Activated CD8-positive, alpha-beta T cell treated with anti-CD3 and anti-CD28 coated beads for 36 hours (primary cell): Measurements from ENCODE around the gene PDZD7. TPM values are rescaled to one million over a fixed set of nuclear protein-coding genes. Genes with fewer than 3 reads are reported as not detected.

ENCODE experiments used
- ATAC-seq: fragments of 200-7000 bp; cut with Tn5 transposase; one replicate; pipeline ENCODE4 v1.10.0; 2021; ENCODE audit warnings: mild to moderate bottlenecking, moderate library complexity
- CTCF ChIA-PET: fragments of 350-600 bp; sonication (Branson Sonifier 250); formaldehyde crosslinking; loops from one replicate; lab custom pipeline; 2021; ENCODE audit warnings: antibody characterized with exemption; lab: Charles Lee
- POLR2A ChIA-PET: fragments of 350-600 bp; sonication (Branson Sonifier 250); formaldehyde crosslinking; loops from one replicate; lab custom pipeline; 2021; ENCODE audit warnings: antibody characterized with exemption; lab: Charles Lee
- DNase-seq: peaks from one replicate; pipeline ENCODE4 v3.0.0-alpha.2; 2020
- H3K27ac Mint-ChIP-seq: one replicate; pipeline ENCODE4 v1.8.0; 2021; ENCODE audit warnings: mild to moderate bottlenecking, mixed read lengths
- H3K27me3 Mint-ChIP-seq: one replicate; pipeline ENCODE4 v1.8.0; 2021; ENCODE audit warnings: mixed read lengths
- H3K36me3 Mint-ChIP-seq: one replicate; pipeline ENCODE4 v1.8.0; 2021; ENCODE audit warnings: low read depth, mixed read lengths
- H3K4me1 Mint-ChIP-seq: one replicate; pipeline ENCODE4 v1.8.0; 2021; ENCODE audit warnings: low read depth, mixed read lengths
- H3K4me3 Mint-ChIP-seq: one replicate; pipeline ENCODE4 v1.8.0; 2021; ENCODE audit warnings: mild to moderate bottlenecking, moderate library complexity, mixed read lengths
- H3K9me3 Mint-ChIP-seq: one replicate; pipeline ENCODE4 v1.8.0; 2021; ENCODE audit warnings: mixed read lengths
- CTCF ChIP-seq: fragments of 200-600 bp; IDR thresholded peaks from one replicate; pipeline ENCODE4 v1.8.0; 2022; ENCODE audit warnings: antibody characterized with exemption, mild to moderate bottlenecking
- intact Hi-C: fragments of 100-400 bp; cut with micrococcal nuclease; formaldehyde crosslinking; loops from one replicate; pipeline ENCODE4 v1.10.0; 2022
- total RNA-seq, 2 experiments: library from RNA; stranded (reverse); gene quantifications; one replicate each; pipeline ENCODE4 v1.2.3, GENCODE V29; 2021

The PDZD7 gene
- total RNA-seq, 2 experiments from 2014 or later, result 0.25 to 0.65 TPM

- ChIA-PET POLR2A (no interaction called here), CTCF (interaction anchor here (0.9 to 9.8 kb wide), 9 partner anchors 10 to 187 kb away, joined by 3 to 147 read pairs (median 4); no protein-coding TSS in a partner anchor)
- Mint-ChIP-seq H3K4me1 (no peaks in the 10 kb centered on the region), H3K27me3 (peaks cover 6% of the 10 kb centered on the region), H3K27ac (no peak overlapping the region), H3K9me3 (no peaks in the 10 kb centered on the region), H3K4me3 (no peak overlapping the region), H3K36me3 (no peaks in the 10 kb centered on the region)
- DNase-seq (no peak), ATAC-seq (no peak)
- no peak for TF ChIP-seq CTCF
- intact Hi-C loops, result no loop called here
Measured at GRCh38 chr10:101027106-101027720, 3.7 kb downstream of the PDZD7 start.

GRCh38 chr10:101022967-101023705, 7.8 kb downstream of the PDZD7 start:
- Mint-ChIP-seq H3K4me3 (no peak overlapping the region), H3K27ac (no peak overlapping the region), H3K9me3 (no peaks in the 10 kb centered on the region), H3K4me1 (peaks cover 7% of the 10 kb centered on the region), H3K36me3 (no peaks in the 10 kb centered on the region), H3K27me3 (peaks cover 20% of the 10 kb centered on the region)
- intact Hi-C loops, result no loop called here
- no peak for TF ChIP-seq CTCF
- ChIA-PET CTCF (interaction anchor here (2.0 to 9.8 kb wide), 2 partner anchors 6 to 44 kb away, joined by 5 to 147 read pairs; no protein-coding TSS in a partner anchor), POLR2A (no interaction called here)
- DNase-seq, result no peak
- no peak for ATAC-seq

- no peaks in the 10 kb centered on the region for H3K36me3 Mint-ChIP-seq
- peaks cover 26% of the 10 kb centered on the region for H3K27me3 Mint-ChIP-seq
- intact Hi-C loops, result no loop called here
- H3K4me1 Mint-ChIP-seq, result peaks cover 7% of the 10 kb centered on the region
- ChIA-PET CTCF (interaction anchor here (2.0 kb wide), 1 partner anchor 45 kb away, joined by 5 read pairs; no protein-coding TSS in a partner anchor), POLR2A (interaction anchor here (0.7 kb wide), 1 partner anchor 8 kb away, joined by 3 read pairs; no protein-coding TSS in a partner anchor)
- TF ChIP-seq CTCF, result no peak
- DNase-seq (no peak), ATAC-seq (no peak)
- no peak overlapping the region for H3K4me3 Mint-ChIP-seq
- no peaks in the 10 kb centered on the region for H3K9me3 Mint-ChIP-seq
- H3K27ac Mint-ChIP-seq, result no peak overlapping the region
Measured at GRCh38 chr10:101021692-101022251, 9.2 kb downstream of the PDZD7 start.

- TF ChIP-seq CTCF, result no peak
- peaks cover 7% of the 10 kb centered on the region for H3K4me1 Mint-ChIP-seq
- H3K27me3 Mint-ChIP-seq, result peaks cover 31% of the 10 kb centered on the region
- CTCF ChIA-PET, result interaction anchor here (2.0 kb wide), 1 partner anchor 46 kb away, joined by 5 read pairs; no protein-coding TSS in a partner anchor
- no peak overlapping the region for H3K27ac Mint-ChIP-seq
- POLR2A ChIA-PET, result interaction anchor here (0.7 kb wide), 1 partner anchor 8 kb away, joined by 3 read pairs; no protein-coding TSS in a partner anchor
- no peaks in the 10 kb centered on the region for H3K36me3 Mint-ChIP-seq
- DNase-seq (no peak), ATAC-seq (no peak)
- no peak overlapping the region for H3K4me3 Mint-ChIP-seq
- no peaks in the 10 kb centered on the region for H3K9me3 Mint-ChIP-seq
- intact Hi-C loops, result no loop called here
Measured at GRCh38 chr10:101021239-101021638, 9.7 kb downstream of the PDZD7 start.
